LNCAP (cell line): ENCODE measurements around the gene SETD4.

Source experiments
- CTCF ChIP-seq: fragments of 450-650 bp; IDR thresholded peaks from 2 replicates; pipeline ENCODE4 v1.5.1; 2017; ENCODE audit warnings: mild to moderate bottlenecking

Gene SETD4

GRCh38 chr21:36064085-36064460 is 3.7 kb upstream of the SETD4 start:
- no peak for TF ChIP-seq CTCF

- TF ChIP-seq CTCF, result no peak
These were observed 3.2 kb upstream of the SETD4 start for GRCh38 chr21:36063375-36064084.

GRCh38 chr21:36061445-36061844 is 1.1 kb upstream of the SETD4 start:
- TF ChIP-seq CTCF, result no peak

- TF ChIP-seq CTCF, result no peak
These were observed 535 bp downstream of the SETD4 start for GRCh38 chr21:36059823-36060158.

GRCh38 chr21:36055551-36055950 is 4.8 kb downstream of the SETD4 start:
- TF ChIP-seq CTCF, result no peak

- TF ChIP-seq CTCF, result no peak
These were observed 6.6 kb downstream of the SETD4 start for GRCh38 chr21:36053715-36054062.

- no peak for TF ChIP-seq CTCF
These were observed 7.2 kb downstream of the SETD4 start for GRCh38 chr21:36052860-36053714.
